ENCODE measurements around the gene FAM124A. TPM values are rescaled to one million over a fixed set of nuclear protein-coding genes. Genes with fewer than 3 reads are reported as not detected.
A peak's percentile ranks its signal among the peaks of the same experiment; 100 is the strongest.

The FAM124A gene
- total and polyA plus RNA-seq, 12 donors: 0.78 to 11.7 (median 3.4) TPM

- no peak for TF ChIP-seq CTCF (IDR thresholded peaks at IDR 0.05)
- no peak for TF ChIP-seq POLR2A (IDR thresholded peaks at IDR 0.05)
- H3K9me3 ChIP-seq (replicated peaks in 1 of 3): no peaks in the 10 kb centered on the region
- H3K36me3 ChIP-seq (replicated peaks in 1 of 2): no peaks in the 10 kb centered on the region
- H3K4me1 ChIP-seq (replicated peaks in 1 of 2): peaks cover 3 to 5% of the 10 kb centered on the region in 2 donors
- H3K27me3 ChIP-seq: no peaks in the 10 kb centered on the region
- intact Hi-C loops (cut with DNase I): loop anchor here in 1 of 2 donors (5.0 kb wide), 1 partner anchor 64 kb away; no protein-coding TSS in a partner anchor
- DNase-seq: no peak
- H3K27ac ChIP-seq: peak overlapping the region in 2 of 5 donors; percentile 36 to 77
- WGBS, 4 donors: 24 to 49% (median 28%) methylated on average over 22 to 34 of the region's 34 CpGs
- H3K4me3 ChIP-seq: peak overlapping the region in 3 of 4 donors; percentile 40 to 98 (median 64)
Observed at GRCh38 chr13:51222686-51223559, 725 bp downstream of the FAM124A start.

- Histone ChIP-seq H3K27me3 (no peaks in the 10 kb centered on the region), H3K4me1 (replicated peaks in 1 of 2) (peaks cover 3 to 5% of the 10 kb centered on the region in 2 donors), H3K4me3 (peak overlapping the region in 1 of 4 donors; percentile 98), H3K27ac (no peak overlapping the region), H3K36me3 (replicated peaks in 1 of 2) (no peaks in the 10 kb centered on the region), H3K9me3 (replicated peaks in 1 of 3) (no peaks in the 10 kb centered on the region)
- WGBS, 4 donors: 84 to 94% (median 88%) methylated on average over 12 to 13 of the region's 13 CpGs
- no peak for TF ChIP-seq CTCF (IDR thresholded peaks at IDR 0.05)
- intact Hi-C loops (cut with DNase I): loop anchor here in 1 of 2 donors (5.0 kb wide), 1 partner anchor 64 kb away; no protein-coding TSS in a partner anchor
- no peak for DNase-seq
Observed at GRCh38 chr13:51223560-51224270, 1.5 kb downstream of the FAM124A start.

- Histone ChIP-seq H3K27me3 (no peaks in the 10 kb centered on the region), H3K27ac (no peak overlapping the region), H3K9me3 (replicated peaks in 1 of 3) (no peaks in the 10 kb centered on the region), H3K36me3 (replicated peaks in 1 of 2) (no peaks in the 10 kb centered on the region), H3K4me1 (replicated peaks in 1 of 2) (peaks cover 6 to 10% of the 10 kb centered on the region in 2 donors), H3K4me3 (no peak overlapping the region)
- DNase-seq: no peak
- intact Hi-C loops (cut with DNase I): no loop called here
- no peak for TF ChIP-seq POLR2A (IDR thresholded peaks at IDR 0.05)
- TF ChIP-seq CTCF (IDR thresholded peaks at IDR 0.05): no peak
Observed at GRCh38 chr13:51225029-51225428, 2.8 kb downstream of the FAM124A start.

DNA sequence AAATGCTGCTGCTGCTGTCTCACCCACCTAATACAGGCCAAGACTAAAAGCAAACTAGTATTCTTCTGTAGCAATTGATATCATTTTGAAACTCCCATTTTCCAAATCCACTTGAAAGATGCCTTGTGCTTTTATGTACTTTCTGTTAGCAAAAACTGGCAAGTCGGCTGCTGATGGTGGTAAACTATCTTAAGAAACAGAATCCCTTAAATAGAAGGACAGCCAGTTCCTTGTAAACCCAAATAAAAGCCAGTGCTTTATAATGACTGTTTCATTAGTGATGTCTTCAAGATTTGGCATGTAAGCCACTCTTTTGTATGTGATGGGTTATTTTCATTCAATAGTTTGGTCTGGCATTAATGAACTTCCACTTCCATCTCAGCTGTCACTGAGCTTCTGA is 5.2 kb downstream of the FAM124A start:
- TF ChIP-seq POLR2A (IDR thresholded peaks at IDR 0.05) (no peak), CTCF (IDR thresholded peaks at IDR 0.05) (no peak)
- intact Hi-C loops (cut with DNase I): no loop called here
- DNase-seq: no peak
- WGBS, 4 donors: 81 to 90% (median 83%) methylated on average over 1 of the region's 1 CpG
- Histone ChIP-seq H3K27ac (no peak overlapping the region), H3K4me3 (no peak overlapping the region), H3K9me3 (replicated peaks in 1 of 3) (no peaks in the 10 kb centered on the region), H3K27me3 (no peaks in the 10 kb centered on the region), H3K36me3 (replicated peaks in 1 of 2) (no peaks in the 10 kb centered on the region), H3K4me1 (replicated peaks in 1 of 2) (peaks cover 5 to 16% of the 10 kb centered on the region in 2 donors)
